DND-41 (cell line): ENCODE measurements around the gene PGLYRP3.

Experiments
- CTCF ChIP-seq: IDR thresholded peaks from 2 replicates; pipeline ENCODE4 v1.5.1; 2012; ENCODE audit warnings: borderline replicate concordance, low read length, moderate library complexity, mild to moderate bottlenecking; ENCODE audit not compliant: poor library complexity, severe bottlenecking; ENCODE audit errors: extremely low read depth
- EZH2 ChIP-seq: IDR thresholded peaks from 3 replicates; pipeline ENCODE4 v1.6.1; 2012; ENCODE audit warnings: borderline replicate concordance, low read depth, mild to moderate bottlenecking, moderate library complexity, low read length, inconsistent platforms; ENCODE audit not compliant: severe bottlenecking

GRCh38 chr1:153339802-153340201, 27.1 kb upstream of the PGLYRP3 start:
- TF ChIP-seq CTCF (no peak), EZH2 (no peak)
